ENCODE results near the gene HAUS8.
"Not testable (repeated sequence)": the region's sequence is repeated elsewhere in the genome, so short reads cannot be mapped to it uniquely, and the experiment has no call there.

HAUS8 gene

DNA sequence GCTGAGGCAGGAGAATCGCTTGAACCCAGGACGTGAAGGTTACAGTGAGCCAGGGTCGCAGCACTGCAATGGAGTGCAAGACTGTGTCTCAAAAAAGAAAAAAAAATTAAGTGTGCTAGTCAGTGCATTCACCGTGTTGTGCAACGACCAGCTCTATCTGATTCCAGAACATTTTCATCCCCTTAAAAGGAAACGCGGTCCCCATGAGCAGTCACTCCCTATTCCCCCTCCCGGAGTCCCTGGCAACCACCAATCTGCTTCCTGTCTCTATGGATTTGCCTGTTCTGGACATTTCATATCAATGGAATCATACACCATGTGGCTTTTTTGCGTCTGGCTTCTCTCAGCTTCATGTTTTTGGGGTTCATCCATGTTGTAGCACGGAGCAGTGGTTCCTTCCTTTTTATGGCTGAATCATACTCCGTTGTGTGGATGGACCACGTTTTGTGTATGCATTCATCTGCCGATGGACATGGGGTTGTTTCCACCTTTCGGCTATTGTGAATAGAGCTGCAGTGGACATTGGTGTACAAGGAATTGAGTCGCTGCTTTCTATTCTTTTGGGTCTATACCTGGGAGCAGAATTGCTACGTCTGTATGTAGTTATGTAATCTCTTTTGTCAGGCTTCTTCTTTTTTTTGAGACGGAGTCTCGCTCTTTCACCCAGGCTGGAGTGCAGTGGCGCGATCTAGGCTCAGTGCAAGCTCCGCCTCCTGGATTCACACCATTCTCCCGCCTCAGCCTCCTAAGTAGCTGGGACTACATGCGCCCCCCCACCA, 20.1 kb upstream of the HAUS8 start:
- Histone ChIP-seq H4K20me1 (ENCODE audit: control insufficient read depth, insufficient read depth, low read depth, low read length) (peaks cover 9% of the 10 kb centered on the region), H3K79me2 (ENCODE audit: control insufficient read depth, low read length) (peaks cover 97% of the 10 kb centered on the region), H3K4me3 (ENCODE audit: low read length) (no peak overlapping the region), H3K27ac (ENCODE audit: low read depth, low read length) (no peak overlapping the region), H3F3A (ENCODE audit: control insufficient read depth, insufficient read depth) (no peaks in the 10 kb centered on the region), H3K9me2 (replicated peaks; ENCODE audit: control insufficient read depth, low read length) (no peaks in the 10 kb centered on the region), H3K4me2 (ENCODE audit: low read length) (no peak overlapping the region), H3K4me1 (ENCODE audit: control insufficient read depth, low read length) (peaks cover 17% of the 10 kb centered on the region), H3K36me3 (ENCODE audit: control insufficient read depth, low read length) (peaks cover 22% of the 10 kb centered on the region), H3K27me3 (ENCODE audit: control insufficient read depth, low read length) (no peaks in the 10 kb centered on the region), H3K9me3 (ENCODE audit: control insufficient read depth, insufficient read depth, low read length) (no peaks in the 10 kb centered on the region)
- TF ChIP-seq, protein P1, sequence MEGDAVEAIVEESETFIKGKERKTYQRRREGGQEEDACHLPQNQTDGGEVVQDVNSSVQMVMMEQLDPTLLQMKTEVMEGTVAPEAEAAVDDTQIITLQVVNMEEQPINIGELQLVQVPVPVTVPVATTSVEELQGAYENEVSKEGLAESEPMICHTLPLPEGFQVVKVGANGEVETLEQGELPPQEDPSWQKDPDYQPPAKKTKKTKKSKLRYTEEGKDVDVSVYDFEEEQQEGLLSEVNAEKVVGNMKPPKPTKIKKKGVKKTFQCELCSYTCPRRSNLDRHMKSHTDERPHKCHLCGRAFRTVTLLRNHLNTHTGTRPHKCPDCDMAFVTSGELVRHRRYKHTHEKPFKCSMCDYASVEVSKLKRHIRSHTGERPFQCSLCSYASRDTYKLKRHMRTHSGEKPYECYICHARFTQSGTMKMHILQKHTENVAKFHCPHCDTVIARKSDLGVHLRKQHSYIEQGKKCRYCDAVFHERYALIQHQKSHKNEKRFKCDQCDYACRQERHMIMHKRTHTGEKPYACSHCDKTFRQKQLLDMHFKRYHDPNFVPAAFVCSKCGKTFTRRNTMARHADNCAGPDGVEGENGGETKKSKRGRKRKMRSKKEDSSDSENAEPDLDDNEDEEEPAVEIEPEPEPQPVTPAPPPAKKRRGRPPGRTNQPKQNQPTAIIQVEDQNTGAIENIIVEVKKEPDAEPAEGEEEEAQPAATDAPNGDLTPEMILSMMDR (IDR thresholded peaks at IDR 0.05; ENCODE audit: low read depth, low read length, poor library complexity, severe bottlenecking): no peak
- no peak for TF ChIP-seq EZH2phosphoT487 (IDR thresholded peaks at IDR 0.05; ENCODE audit: borderline replicate concordance, low read length)

DNA sequence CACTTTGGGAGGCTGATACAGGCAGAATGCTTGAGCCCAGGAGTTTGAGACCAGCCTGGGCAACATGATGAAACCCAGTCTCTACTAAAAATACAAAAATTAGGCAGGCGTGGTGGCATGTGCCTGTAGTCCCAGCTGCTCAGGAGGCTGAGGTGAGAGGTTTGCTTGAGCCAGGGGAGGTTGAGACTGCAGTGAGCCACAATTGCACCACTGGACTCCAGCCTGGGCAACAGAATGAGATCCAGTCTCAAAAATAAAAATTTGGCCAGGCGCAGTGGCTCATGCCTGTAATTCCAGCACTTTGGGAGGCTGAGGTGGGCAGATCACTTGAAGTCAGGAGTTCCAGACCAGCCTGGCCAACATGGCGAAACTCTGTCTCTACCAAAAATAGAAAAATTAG, 19.4 kb upstream of the HAUS8 start:
- H3K79me2 ChIP-seq (ENCODE audit: control insufficient read depth, low read length): peaks cover 97% of the 10 kb centered on the region

DNA sequence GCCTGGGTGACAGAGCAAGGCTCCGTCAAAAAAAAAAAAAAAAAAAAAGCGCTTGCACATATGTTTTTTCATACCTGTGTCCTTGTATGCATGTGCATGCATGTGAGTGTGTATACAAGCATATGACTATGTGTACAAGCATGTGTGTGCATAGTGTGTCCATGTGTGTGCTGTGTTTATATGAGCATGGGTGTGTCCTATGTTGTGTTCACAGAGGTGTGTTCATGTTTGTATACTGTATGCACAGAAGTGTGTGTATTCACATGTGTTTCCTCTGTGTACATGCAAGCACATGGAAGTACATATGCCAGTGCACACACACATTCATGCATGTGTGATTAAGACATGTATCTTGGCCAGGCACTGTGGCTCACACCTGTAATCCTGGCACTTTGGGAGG, 17.4 kb upstream of the HAUS8 start:
- H3K79me2 ChIP-seq (ENCODE audit: control insufficient read depth, low read length): peaks cover 100% of the 10 kb centered on the region
- H3K36me3 ChIP-seq (ENCODE audit: control insufficient read depth, low read length): peaks cover 17% of the 10 kb centered on the region

More for the DNA sequence above, 19.4 kb upstream of the HAUS8 start:
- H3K27me3 ChIP-seq (ENCODE audit: control insufficient read depth, low read length); H3K9me3 ChIP-seq (ENCODE audit: control insufficient read depth, insufficient read depth, low read length); H4K20me1 ChIP-seq (ENCODE audit: control insufficient read depth, insufficient read depth, low read depth, low read length); H3K27ac ChIP-seq (ENCODE audit: low read depth, low read length); H3K4me2 ChIP-seq (ENCODE audit: low read length); H3K4me3 ChIP-seq (ENCODE audit: low read length); H3F3A ChIP-seq (ENCODE audit: control insufficient read depth, insufficient read depth); H3K9me2 ChIP-seq (replicated peaks; ENCODE audit: control insufficient read depth, low read length): not testable (repeated sequence)
- Histone ChIP-seq H3K4me1 (ENCODE audit: control insufficient read depth, low read length) (peaks cover 22% of the 10 kb centered on the region), H3K36me3 (ENCODE audit: control insufficient read depth, low read length) (peaks cover 24% of the 10 kb centered on the region)

More for the DNA sequence above, 17.4 kb upstream of the HAUS8 start:
- no peaks in the 10 kb centered on the region for H3K27me3 ChIP-seq (ENCODE audit: control insufficient read depth, low read length)
- no peak overlapping the region for H3K4me3 ChIP-seq (ENCODE audit: low read length)
- H3K9me2 ChIP-seq (replicated peaks; ENCODE audit: control insufficient read depth, low read length): no peaks in the 10 kb centered on the region
- H3K9me3 ChIP-seq (ENCODE audit: control insufficient read depth, insufficient read depth, low read length): no peaks in the 10 kb centered on the region
- H3F3A ChIP-seq (ENCODE audit: control insufficient read depth, insufficient read depth): no peaks in the 10 kb centered on the region
- H3K4me1 ChIP-seq (ENCODE audit: control insufficient read depth, low read length): peaks cover 23% of the 10 kb centered on the region
- no peak overlapping the region for H3K4me2 ChIP-seq (ENCODE audit: low read length)
- peaks cover 12% of the 10 kb centered on the region for H4K20me1 ChIP-seq (ENCODE audit: control insufficient read depth, insufficient read depth, low read depth, low read length)
- TF ChIP-seq, protein P1 (IDR thresholded peaks at IDR 0.05; ENCODE audit: low read depth, low read length, poor library complexity, severe bottlenecking): no peak
- TF ChIP-seq EZH2phosphoT487 (IDR thresholded peaks at IDR 0.05; ENCODE audit: borderline replicate concordance, low read length): no peak
- H3K27ac ChIP-seq (ENCODE audit: low read depth, low read length): no peak overlapping the region
